ENCODE data around the gene PCNX2.

DNA sequence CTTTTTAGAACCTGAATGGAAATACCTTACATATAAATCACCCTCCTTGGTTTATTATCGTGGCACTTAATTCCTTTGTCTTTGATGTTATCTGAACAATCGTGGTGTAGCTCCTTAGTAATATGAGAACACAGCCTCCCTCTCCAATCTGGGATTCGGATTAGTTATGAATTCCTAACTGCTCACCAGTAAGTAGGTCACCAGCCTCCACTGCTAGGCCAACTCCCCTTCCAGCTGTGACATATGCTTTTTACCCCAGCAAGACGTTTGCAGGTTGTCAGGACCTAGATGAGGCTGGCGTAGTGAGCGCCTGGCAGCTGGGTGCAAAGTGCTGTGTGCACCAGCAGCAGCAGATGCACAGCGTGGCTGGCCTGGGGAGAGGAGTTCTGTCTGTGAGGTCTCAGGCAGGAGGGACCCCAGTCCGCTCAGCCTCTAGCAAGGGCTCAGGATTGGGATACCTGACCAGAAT is 306.9 kb downstream of the PCNX2 start:
- TF ChIP-seq, protein P1, sequence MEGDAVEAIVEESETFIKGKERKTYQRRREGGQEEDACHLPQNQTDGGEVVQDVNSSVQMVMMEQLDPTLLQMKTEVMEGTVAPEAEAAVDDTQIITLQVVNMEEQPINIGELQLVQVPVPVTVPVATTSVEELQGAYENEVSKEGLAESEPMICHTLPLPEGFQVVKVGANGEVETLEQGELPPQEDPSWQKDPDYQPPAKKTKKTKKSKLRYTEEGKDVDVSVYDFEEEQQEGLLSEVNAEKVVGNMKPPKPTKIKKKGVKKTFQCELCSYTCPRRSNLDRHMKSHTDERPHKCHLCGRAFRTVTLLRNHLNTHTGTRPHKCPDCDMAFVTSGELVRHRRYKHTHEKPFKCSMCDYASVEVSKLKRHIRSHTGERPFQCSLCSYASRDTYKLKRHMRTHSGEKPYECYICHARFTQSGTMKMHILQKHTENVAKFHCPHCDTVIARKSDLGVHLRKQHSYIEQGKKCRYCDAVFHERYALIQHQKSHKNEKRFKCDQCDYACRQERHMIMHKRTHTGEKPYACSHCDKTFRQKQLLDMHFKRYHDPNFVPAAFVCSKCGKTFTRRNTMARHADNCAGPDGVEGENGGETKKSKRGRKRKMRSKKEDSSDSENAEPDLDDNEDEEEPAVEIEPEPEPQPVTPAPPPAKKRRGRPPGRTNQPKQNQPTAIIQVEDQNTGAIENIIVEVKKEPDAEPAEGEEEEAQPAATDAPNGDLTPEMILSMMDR (IDR thresholded peaks at IDR 0.05; ENCODE audit: poor library complexity) = no peak
- TF ChIP-seq EZH2phosphoT487 (IDR thresholded peaks at IDR 0.05; ENCODE audit: low read depth, severe bottlenecking, unreplicated experiment) = no peak

Measured in hepatocyte (in vitro differentiated cells).